ENCODE data around the gene PDZD4.

GRCh38 chrX:153801669-153802068 lies 28.7 kb downstream of the PDZD4 start:
- TF ChIP-seq GATA2 (IDR thresholded peaks at IDR 0.05; ENCODE audit: low read depth, low read length) (no peak), GATA3 (IDR thresholded peaks at IDR 0.05; ENCODE audit: low read depth, low read length) (no peak)
